ENCODE data around the gene SLC4A2. TPM values are rescaled to one million over a fixed set of nuclear protein-coding genes. Genes with fewer than 3 reads are reported as not detected.

Gene SLC4A2
- total RNA-seq, 1 donor from 2014 or later = 178 TPM

DNA sequence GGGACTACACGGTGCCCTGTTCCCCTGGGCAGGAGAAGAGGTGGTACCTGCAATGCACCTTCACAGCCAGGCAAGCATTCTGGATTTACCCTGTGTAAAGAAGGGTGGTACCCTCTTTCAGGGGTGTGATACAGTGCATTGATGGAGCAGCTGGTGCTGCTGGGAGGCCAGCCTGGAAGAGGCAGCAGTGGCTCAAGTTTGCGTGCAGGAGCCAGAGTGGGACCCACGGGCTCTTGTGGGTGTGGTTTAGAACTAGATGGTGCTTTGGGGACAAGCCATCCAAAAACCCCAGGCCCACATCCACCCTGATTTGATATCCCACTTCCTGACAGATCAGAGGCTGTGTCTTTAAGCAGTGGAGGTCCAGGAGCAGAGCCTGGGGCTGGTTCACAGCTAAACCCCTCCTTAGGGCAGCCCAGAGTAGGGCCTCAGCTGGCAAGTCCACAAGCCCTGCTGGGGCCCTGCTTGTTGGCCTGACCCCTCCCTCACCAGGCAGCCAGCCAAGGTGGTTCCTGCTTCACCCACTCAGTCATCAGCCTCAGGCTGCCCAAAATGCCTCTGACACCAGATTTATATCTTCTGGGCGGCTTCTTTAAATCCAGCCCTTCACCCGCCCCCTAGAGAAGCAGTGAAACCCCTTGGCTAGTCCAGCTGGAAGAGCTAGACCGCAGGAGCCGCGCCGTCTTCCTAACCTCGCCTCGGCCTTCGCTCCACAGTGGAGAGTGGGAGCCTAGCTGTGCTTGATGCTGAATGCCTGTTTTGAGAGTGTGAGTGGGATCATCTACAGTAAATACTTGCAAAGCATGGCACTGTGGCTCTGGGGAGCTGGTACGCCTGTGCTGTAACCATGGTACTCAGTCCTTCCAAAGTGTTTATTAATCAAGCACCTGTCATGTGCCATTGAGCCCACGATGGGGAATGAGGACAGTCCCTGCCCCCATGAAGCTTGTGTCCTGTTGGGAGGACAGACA is 12.5 kb upstream of the SLC4A2 start:
- no peaks in the 10 kb centered on the region for H3K9me3 ChIP-seq
- DNase-seq (no peak), ATAC-seq (no peak)
- TF ChIP-seq, protein P1, sequence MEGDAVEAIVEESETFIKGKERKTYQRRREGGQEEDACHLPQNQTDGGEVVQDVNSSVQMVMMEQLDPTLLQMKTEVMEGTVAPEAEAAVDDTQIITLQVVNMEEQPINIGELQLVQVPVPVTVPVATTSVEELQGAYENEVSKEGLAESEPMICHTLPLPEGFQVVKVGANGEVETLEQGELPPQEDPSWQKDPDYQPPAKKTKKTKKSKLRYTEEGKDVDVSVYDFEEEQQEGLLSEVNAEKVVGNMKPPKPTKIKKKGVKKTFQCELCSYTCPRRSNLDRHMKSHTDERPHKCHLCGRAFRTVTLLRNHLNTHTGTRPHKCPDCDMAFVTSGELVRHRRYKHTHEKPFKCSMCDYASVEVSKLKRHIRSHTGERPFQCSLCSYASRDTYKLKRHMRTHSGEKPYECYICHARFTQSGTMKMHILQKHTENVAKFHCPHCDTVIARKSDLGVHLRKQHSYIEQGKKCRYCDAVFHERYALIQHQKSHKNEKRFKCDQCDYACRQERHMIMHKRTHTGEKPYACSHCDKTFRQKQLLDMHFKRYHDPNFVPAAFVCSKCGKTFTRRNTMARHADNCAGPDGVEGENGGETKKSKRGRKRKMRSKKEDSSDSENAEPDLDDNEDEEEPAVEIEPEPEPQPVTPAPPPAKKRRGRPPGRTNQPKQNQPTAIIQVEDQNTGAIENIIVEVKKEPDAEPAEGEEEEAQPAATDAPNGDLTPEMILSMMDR (IDR thresholded peaks at IDR 0.05) = no peak
- no peak overlapping the region for H3K4me3 ChIP-seq
- no peaks in the 10 kb centered on the region for H3K27me3 ChIP-seq
- no peak overlapping the region for H3K27ac ChIP-seq
- intact Hi-C loops (cut with DNase I) = no loop called here
- H3K36me3 ChIP-seq = peaks cover 22% of the 10 kb centered on the region
- H3K4me1 ChIP-seq = peaks cover 6% of the 10 kb centered on the region

- intact Hi-C loops (cut with DNase I) = no loop called here
- no peak within 1 kb of the TSS for H3K27ac ChIP-seq
- ATAC-seq (no peak), DNase-seq (no peak)
- TF ChIP-seq, protein P1 (IDR thresholded peaks at IDR 0.05) = no peak
- H3K36me3 ChIP-seq = peaks cover 15% of the 10 kb centered on the region
- no peak within 1 kb of the TSS for H3K4me3 ChIP-seq
- no peaks in the 10 kb centered on the region for H3K27me3 ChIP-seq
- H3K9me3 ChIP-seq = no peaks in the 10 kb centered on the region
- peaks cover 6% of the 10 kb centered on the region for H3K4me1 ChIP-seq
These were observed 11.2 kb upstream of the SLC4A2 start, which contains the start of gene ASIC3 for GRCh38 chr7:151047976-151048815. Gene ASIC3, plus strand, starts transcription at chr7:151048531. Its CDS starts 355 bp downstream, at chr7:151048886.

- TF ChIP-seq, protein P1 (IDR thresholded peaks at IDR 0.05) = no peak
- Histone ChIP-seq H3K27me3 (no peaks in the 10 kb centered on the region), H3K9me3 (no peaks in the 10 kb centered on the region), H3K36me3 (peaks cover 13% of the 10 kb centered on the region), H3K27ac (no peak overlapping the region), H3K4me1 (peaks cover 6% of the 10 kb centered on the region), H3K4me3 (no peak overlapping the region)
- no peak for ATAC-seq
- no peak for DNase-seq
- intact Hi-C loops (cut with DNase I) = no loop called here
These were observed 10.4 kb upstream of the SLC4A2 start for GRCh38 chr7:151048911-151049463.

- TF ChIP-seq, protein P1 (IDR thresholded peaks at IDR 0.05) = no peak
- DNase-seq = peak; percentile 79
These were observed 8.3 kb upstream of the SLC4A2 start for GRCh38 chr7:151051108-151051507.

DNA sequence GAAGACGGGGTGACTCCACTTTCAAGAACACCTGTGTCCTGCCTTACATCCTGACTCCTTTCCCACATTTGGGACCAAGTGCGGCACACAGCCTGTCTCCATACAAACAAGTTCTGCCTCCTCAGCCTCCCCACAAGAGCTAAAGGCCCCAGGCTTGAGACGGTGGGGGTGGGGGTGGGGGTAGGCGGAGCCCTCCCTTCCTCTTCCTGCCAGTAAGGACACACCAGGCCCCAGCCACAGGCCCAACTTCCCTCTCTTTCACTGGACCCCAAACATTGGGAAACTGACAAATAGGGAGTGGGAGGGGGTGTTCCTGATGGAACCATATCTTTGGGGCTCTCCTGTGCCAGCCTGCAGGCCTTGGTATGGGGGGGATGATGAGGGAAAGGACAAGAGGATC is 6.3 kb upstream of the SLC4A2 start:
- intact Hi-C loops (cut with DNase I) = no loop called here
- Histone ChIP-seq H3K9me3 (no peaks in the 10 kb centered on the region), H3K4me1 (peaks cover 14% of the 10 kb centered on the region), H3K36me3 (no peaks in the 10 kb centered on the region), H3K4me3 (no peak overlapping the region), H3K27ac (no peak overlapping the region), H3K27me3 (no peaks in the 10 kb centered on the region)
- ATAC-seq (no peak), DNase-seq (no peak)
- TF ChIP-seq, protein P1 (IDR thresholded peaks at IDR 0.05) = no peak

More at GRCh38 chr7:151051108-151051507, 8.3 kb upstream of the SLC4A2 start:
- no peak overlapping the region for H3K27ac ChIP-seq
- peaks cover 6% of the 10 kb centered on the region for H3K4me1 ChIP-seq
- no peaks in the 10 kb centered on the region for H3K9me3 ChIP-seq
- no peaks in the 10 kb centered on the region for H3K36me3 ChIP-seq
- no peaks in the 10 kb centered on the region for H3K27me3 ChIP-seq
- H3K4me3 ChIP-seq = no peak overlapping the region
- intact Hi-C loops (cut with DNase I) = no loop called here
- ATAC-seq = peak; percentile 65
